ENCODE results near the gene EPHA2.

EPHA2 gene

DNA sequence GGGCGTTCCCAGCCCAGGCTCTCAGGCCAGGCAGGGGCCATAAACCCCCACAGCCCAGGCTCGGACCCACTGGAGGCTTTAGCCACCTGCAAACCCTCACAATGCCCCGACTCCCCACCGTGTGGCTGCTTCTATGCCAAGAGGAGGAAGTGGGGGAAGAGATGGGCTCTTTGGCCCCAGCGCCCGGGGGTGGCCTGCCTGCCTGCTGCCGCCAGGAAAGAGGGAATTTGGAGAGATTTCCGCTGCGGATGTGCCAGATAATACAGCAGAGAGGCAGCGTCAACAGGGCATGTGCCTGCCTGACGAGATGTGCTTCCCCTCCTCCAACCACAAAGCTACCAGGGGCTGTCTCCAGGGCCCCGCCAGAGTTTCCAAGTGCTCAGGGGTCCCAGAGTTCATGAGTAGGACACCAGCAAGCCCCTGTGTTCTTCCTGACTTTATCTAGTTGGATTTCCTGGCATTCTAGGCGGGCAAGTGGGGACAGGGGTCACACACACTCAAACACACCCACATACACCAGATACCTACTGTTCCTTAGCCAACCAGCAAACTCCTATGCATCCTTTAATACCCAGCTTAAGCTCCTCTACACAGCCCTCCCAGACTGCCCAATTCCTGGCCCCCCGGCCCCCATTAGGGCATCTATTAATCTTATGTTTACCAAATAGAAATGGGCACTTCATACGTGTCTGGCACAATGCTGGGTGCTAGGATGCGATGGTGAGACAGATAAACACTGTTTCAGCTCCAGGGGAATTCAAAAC lies 14.1 kb downstream of the EPHA2 start:
- no peak overlapping the region for H3K27ac ChIP-seq
- TF ChIP-seq CTCF (IDR thresholded peaks at IDR 0.05) = no peak
- TF ChIP-seq ZFX (IDR thresholded peaks at IDR 0.05; ENCODE audit: borderline replicate concordance) = no peak

DNA sequence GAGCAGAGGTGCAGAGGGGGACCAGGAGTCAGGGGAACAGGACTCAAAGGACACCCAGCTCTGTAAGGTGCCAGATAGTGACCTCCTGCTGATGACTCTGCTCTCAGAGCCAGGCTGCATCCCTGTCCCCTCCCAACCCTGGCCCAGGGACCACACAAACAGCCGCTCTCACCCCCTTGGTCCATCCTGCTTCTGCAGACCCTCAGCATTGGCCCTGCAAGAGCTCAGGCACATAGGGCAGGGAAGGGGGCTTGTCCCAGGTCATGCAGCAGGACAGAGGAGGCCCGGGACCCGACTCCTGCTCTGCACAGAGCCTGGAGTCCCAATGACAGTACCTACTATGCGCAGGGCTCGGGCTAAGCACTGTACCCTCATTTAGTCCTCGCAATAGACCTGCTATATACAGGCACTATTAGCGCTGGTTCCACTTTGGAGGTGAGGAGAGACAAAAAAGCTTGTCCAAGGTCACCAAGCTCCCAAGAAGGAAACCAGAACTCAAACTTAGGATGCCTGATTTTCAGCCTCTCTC lies 15.7 kb downstream of the EPHA2 start:
- TF ChIP-seq CTCF (IDR thresholded peaks at IDR 0.05) (no peak), ZFX (IDR thresholded peaks at IDR 0.05; ENCODE audit: borderline replicate concordance) (no peak)
- no peak overlapping the region for H3K27ac ChIP-seq

DNA sequence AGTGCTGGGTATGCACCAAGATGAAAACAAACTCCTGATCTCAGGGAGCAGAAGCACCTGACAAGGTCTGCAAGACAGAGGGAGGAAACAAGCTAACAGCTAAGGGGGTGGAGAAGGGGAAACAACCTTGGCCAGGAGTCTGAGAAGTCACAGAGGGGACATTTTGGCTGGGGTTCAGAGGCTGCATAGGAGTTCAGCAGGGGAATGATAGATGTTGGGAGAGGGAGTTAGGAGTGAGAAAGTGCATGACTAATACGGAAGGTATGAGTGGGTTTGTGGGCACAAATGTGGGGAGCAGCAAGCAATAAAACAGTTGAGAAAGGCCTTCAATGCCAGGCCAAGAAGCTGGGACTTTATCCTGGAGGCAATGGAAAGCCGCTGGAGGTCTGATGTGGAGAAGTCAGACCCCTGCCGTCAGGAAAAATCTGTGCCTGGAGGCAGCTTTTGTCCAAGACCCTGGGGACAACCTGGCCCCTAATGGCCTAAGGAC lies 16.4 kb downstream of the EPHA2 start:
- TF ChIP-seq CTCF (IDR thresholded peaks at IDR 0.05) (no peak), ZFX (IDR thresholded peaks at IDR 0.05; ENCODE audit: borderline replicate concordance) (no peak)
- H3K27ac ChIP-seq = no peak overlapping the region

GRCh38 chr1:16138772-16139221 lies 17.1 kb downstream of the EPHA2 start:
- H3K27ac ChIP-seq = no peak overlapping the region
- TF ChIP-seq ZFX (IDR thresholded peaks at IDR 0.05; ENCODE audit: borderline replicate concordance) = no peak
- TF ChIP-seq CTCF (IDR thresholded peaks at IDR 0.05) = no peak

GRCh38 chr1:16137890-16138467 lies 17.9 kb downstream of the EPHA2 start:
- no peak for TF ChIP-seq ZFX (IDR thresholded peaks at IDR 0.05; ENCODE audit: borderline replicate concordance)
- no peak for TF ChIP-seq CTCF (IDR thresholded peaks at IDR 0.05)
- H3K27ac ChIP-seq = no peak overlapping the region

DNA sequence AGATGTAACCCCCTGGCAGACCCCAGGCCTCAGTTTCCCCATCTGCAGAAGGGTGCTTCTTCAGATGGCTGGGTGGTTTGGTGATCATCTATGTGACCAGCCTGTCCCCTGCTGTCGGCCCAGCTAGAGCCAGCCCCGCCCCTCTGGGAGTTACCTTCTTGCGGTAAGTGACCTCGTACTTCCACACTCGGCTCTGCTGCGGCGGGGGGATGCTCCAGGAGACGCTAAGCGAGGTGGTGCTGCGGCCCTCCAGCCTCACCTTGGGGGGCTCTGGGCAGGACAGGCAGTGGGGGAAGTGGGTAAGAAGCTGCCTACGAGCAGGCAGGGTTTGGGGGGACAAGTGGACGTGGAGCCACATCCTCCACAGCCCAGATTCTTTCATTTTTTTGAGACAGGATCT lies 20.4 kb downstream of the EPHA2 start:
- H3K27ac ChIP-seq = no peak overlapping the region
- TF ChIP-seq ZFX (IDR thresholded peaks at IDR 0.05; ENCODE audit: borderline replicate concordance) (no peak), CTCF (IDR thresholded peaks at IDR 0.05) (no peak)

DNA sequence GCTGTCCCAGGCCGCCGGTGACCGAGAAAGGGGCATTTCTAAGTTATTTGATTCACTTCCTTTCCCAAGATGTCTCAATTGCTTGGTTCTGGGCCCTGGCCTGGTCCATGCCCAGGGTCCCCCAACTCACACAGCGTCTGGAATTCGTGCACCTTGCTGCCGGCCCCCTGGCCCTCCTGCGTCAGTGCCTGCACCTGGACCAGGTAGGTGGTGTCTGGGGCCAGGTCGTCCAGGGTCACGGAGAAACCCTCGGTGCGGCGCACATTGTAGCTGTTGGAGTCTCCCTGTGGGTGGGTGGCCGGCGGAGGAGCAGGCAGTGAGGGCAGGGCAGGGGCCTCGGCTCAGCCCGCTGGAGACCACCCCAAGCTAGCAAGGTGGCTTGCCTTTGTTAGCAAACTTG lies 21.0 kb downstream of the EPHA2 start:
- H3K27ac ChIP-seq = no peak overlapping the region
- TF ChIP-seq ZFX (IDR thresholded peaks at IDR 0.05; ENCODE audit: borderline replicate concordance) = no peak
- no peak for TF ChIP-seq CTCF (IDR thresholded peaks at IDR 0.05)
